Endothelial cell of umbilical vein (primary cell): Measurements from ENCODE around the gene KIDINS220. TPM values are rescaled to one million over a fixed set of nuclear protein-coding genes. Genes with fewer than 3 reads are reported as not detected.

ENCODE experiments used
- BruUV-seq: library from RNA; stranded (reverse); fragments of 400-500 nt; replicated peaks from 2 replicates; lab custom pipeline; 2021; lab: Mats Ljungman, UMichigan
- CTCF ChIA-PET: fragments of 300-600, 350-600 bp; sonication (Branson Sonifier 250); formaldehyde crosslinking; loops from one replicate; lab custom pipeline; 2021; ENCODE audit warnings: antibody characterized with exemption, inconsistent platforms; lab: Charles Lee
- POLR2A ChIA-PET: fragments of 300-600, 350-600 bp; sonication (Branson Sonifier 250); formaldehyde crosslinking; loops from one replicate; lab custom pipeline; 2021; ENCODE audit warnings: antibody characterized with exemption, inconsistent platforms; lab: Charles Lee
- DNase-seq: peaks from one replicate; pipeline ENCODE4 v3.0.0-alpha.2; 2011; ENCODE audit warnings: low read depth, low spot score
- FAIRE-seq: peaks from 2 replicates; lab custom pipeline; 2011; peaks lifted over from hg19 to GRCh38; lab: Jason Lieb, UNC
- H2AFZ ChIP-seq: 2 replicates; pipeline ENCODE4 v1.6.0; 2012; ENCODE audit warnings: low read depth, low read length, control low read depth, inconsistent platforms
- H3K27ac ChIP-seq: 2 replicates; pipeline ENCODE4 v1.5.1; 2011; ENCODE audit warnings: low read depth, mild to moderate bottlenecking, control low read depth, low read length, moderate library complexity; ENCODE audit not compliant: insufficient read depth
- H3K27me3 ChIP-seq, 2 experiments: 2 replicates each; pipeline versions ENCODE4 v1.6.0 to v1.6.1; 2011; ENCODE audit warnings: low read length in 2 of 2, mixed read lengths in 1 of 2; ENCODE audit not compliant: control insufficient read depth in 2 of 2, insufficient read depth in 2 of 2
- H3K36me3 ChIP-seq, 2 experiments: 2 replicates in 1 of 2; 3 replicates in 1 of 2; pipeline ENCODE4 v1.5.1; 2011; ENCODE audit warnings: low read length in 2 of 2, mild to moderate bottlenecking in 1 of 2, moderate library complexity in 1 of 2; ENCODE audit not compliant: control insufficient read depth in 2 of 2, insufficient read depth in 2 of 2; ENCODE audit errors: extremely low read depth in 1 of 2
- H3K4me1 ChIP-seq: 3 replicates; pipeline ENCODE4 v1.5.1; 2011; ENCODE audit warnings: mild to moderate bottlenecking, low read length; ENCODE audit not compliant: control insufficient read depth, insufficient read depth; ENCODE audit errors: extremely low read depth
- H3K4me2 ChIP-seq: 2 replicates; pipeline ENCODE4 v1.6.1; 2011; ENCODE audit warnings: low read length, control low read depth, mixed read lengths; ENCODE audit not compliant: insufficient read depth
- H3K4me3 ChIP-seq, 3 experiments: fragments of 200-600 bp in 1 of 3; sonication (generic), shearing (Covaris generic) in 1 of 3; replicated peaks in 1 of 3; 2 replicates each; pipeline ENCODE4 v1.5.1; 2011 to 2016; ENCODE audit warnings: control low read depth in 3 of 3, low read length in 3 of 3, mild to moderate bottlenecking in 2 of 3, inconsistent platforms in 1 of 3, low read depth in 1 of 3, moderate library complexity in 1 of 3; ENCODE audit not compliant: insufficient read depth in 1 of 3
- H3K79me2 ChIP-seq: 2 replicates; pipeline ENCODE4 v1.6.0; 2012; ENCODE audit warnings: low read length, inconsistent platforms; ENCODE audit not compliant: control insufficient read depth, insufficient read depth
- H3K9ac ChIP-seq: replicated peaks from 2 replicates; pipeline ENCODE3; 2011; ENCODE audit warnings: low read length, control low read depth; ENCODE audit not compliant: insufficient read depth; ENCODE audit errors: extremely low read depth
- H3K9me1 ChIP-seq: replicated peaks from 3 replicates; pipeline ENCODE4 v1.6.0; 2011; ENCODE audit warnings: mild to moderate bottlenecking, low read length; ENCODE audit not compliant: control insufficient read depth, insufficient read depth; ENCODE audit errors: extremely low read depth
- H3K9me3 ChIP-seq: replicated peaks from 2 replicates; pipeline ENCODE4 v1.5.1; 2012; ENCODE audit warnings: low read length, inconsistent platforms; ENCODE audit not compliant: control insufficient read depth, insufficient read depth
- H4K20me1 ChIP-seq: replicated peaks from 2 replicates; pipeline ENCODE3; 2011; ENCODE audit warnings: mild to moderate bottlenecking, low read length; ENCODE audit not compliant: control insufficient read depth, insufficient read depth; ENCODE audit errors: extremely low read depth
- CTCF ChIP-seq, 2 donors: IDR thresholded peaks; 1 replicate in 1 of 2; 2 replicates in 1 of 2; pipeline ENCODE4 v1.5.1; 2011; ENCODE audit warnings: low read length in 2 of 2, mild to moderate bottlenecking in 2 of 2, moderate library complexity in 2 of 2, control low read depth in 1 of 2, inconsistent platforms in 1 of 2, low read depth in 1 of 2; ENCODE audit not compliant: insufficient read depth in 1 of 2; ENCODE audit errors: extremely low read depth in 1 of 2
- EZH2 ChIP-seq: IDR thresholded peaks from 2 replicates; pipeline ENCODE4 v1.6.1; 2012; ENCODE audit warnings: borderline replicate concordance, low read depth, mild to moderate bottlenecking, moderate library complexity, low read length, inconsistent platforms; ENCODE audit not compliant: severe bottlenecking
- FOS ChIP-seq: IDR thresholded peaks from 2 replicates; pipeline ENCODE4 v1.6.1; 2011; ENCODE audit warnings: mild to moderate bottlenecking, low read length, moderate library complexity, borderline replicate concordance; ENCODE audit not compliant: insufficient read depth
- GATA2 ChIP-seq: IDR thresholded peaks from 2 replicates; pipeline ENCODE4 v1.7.0; 2011; ENCODE audit warnings: low read depth, mild to moderate bottlenecking, moderate library complexity, mixed read lengths, low read length; ENCODE audit not compliant: insufficient read length, insufficient read depth
- JUN ChIP-seq: IDR thresholded peaks from 2 replicates; pipeline ENCODE4 v1.6.1; 2011; ENCODE audit warnings: borderline replicate concordance, low read depth; ENCODE audit not compliant: insufficient read length, insufficient read depth
- MAX ChIP-seq: IDR thresholded peaks from 2 replicates; pipeline ENCODE4 v1.6.1; 2011; ENCODE audit not compliant: insufficient read depth, insufficient read length
- MYC ChIP-seq: IDR thresholded peaks from one replicate; pipeline ENCODE4 v1.6.1; 2011; ENCODE audit warnings: mild to moderate bottlenecking, low read depth, low read length
- POLR2A ChIP-seq: IDR thresholded peaks from 2 replicates; pipeline ENCODE4 v1.6.1; 2012; ENCODE audit warnings: low read depth, mild to moderate bottlenecking, control low read depth, low read length
- POLR2AphosphoS5 ChIP-seq: IDR thresholded peaks from 2 replicates; pipeline ENCODE4 v1.6.1; 2012; ENCODE audit warnings: low read depth, mild to moderate bottlenecking, control low read depth, low read length, moderate library complexity; ENCODE audit not compliant: insufficient read depth
- dilution Hi-C: fragments of 300-500 bp; cut with MboI; formaldehyde crosslinking; loops from one replicate; pipeline ENCODE4 v1.15.0; 2019; ENCODE audit warnings: low sequenced_read_pairs; ENCODE audit not compliant: extremely low pct_ligation_motif_present
- intact Hi-C: fragments of 100-400 bp; cut with micrococcal nuclease; formaldehyde crosslinking; loops from one replicate; pipeline ENCODE4 v1.10.0; 2022
- polyA plus RNA-seq, 4 experiments: library from polyadenylated mRNA; depleted of rRNA in 3 of 4; stranded (reverse) in 3 of 4; unstranded in 1 of 4; fragments of >200 nt; gene quantifications; 2 replicates each; pipeline versions ENCODE4 v1.2.1 to v1.2.3, GENCODE V29; 2011 to 2012; ENCODE audit warnings: missing spikeins in 1 of 4
- total RNA-seq: library from RNA; stranded (reverse); gene quantifications from 2 replicates; pipeline ENCODE4 v1.2.3, GENCODE V29; 2021

The KIDINS220 gene
- total and polyA plus RNA-seq, 2 donors (not counting 3 experiments of a cell fraction or from before 2014, with no cell fraction given), result 33.9 to 41.3 TPM

- no peaks in the 10 kb centered on the region for H3K4me1 ChIP-seq
- no peak overlapping the region for H3K27ac ChIP-seq
- no peaks in the 10 kb centered on the region for H3K9me1 ChIP-seq
- no TSS peak for BruUV-seq
- H3K9ac ChIP-seq, result no peak overlapping the region
- ChIA-PET POLR2A (no interaction called here), CTCF (no interaction called here)
- no peaks in the 10 kb centered on the region for H3K79me2 ChIP-seq
- H2AFZ ChIP-seq, result no peak overlapping the region
- intact Hi-C loops (no loop called here), dilution Hi-C loops (no loop called here)
- H3K36me3 ChIP-seq, result peaks cover 8 to 14% of the 10 kb centered on the region in 2 experiments
- DNase-seq, result no peak
- no peak overlapping the region for H3K4me3 ChIP-seq
- no peaks in the 10 kb centered on the region for H3K9me3 ChIP-seq
- FAIRE-seq, result no peak
- H3K27me3 ChIP-seq, result no peaks in the 10 kb centered on the region
- H4K20me1 ChIP-seq, result no peaks in the 10 kb centered on the region
- H3K4me2 ChIP-seq, result no peak overlapping the region
- TF ChIP-seq EZH2, result no peak
- TF ChIP-seq POLR2A, result no peak
- no peak for TF ChIP-seq JUN
- TF ChIP-seq CTCF (IDR thresholded peaks at IDR 0.05; ENCODE audit: extremely low read depth in 1 of 2, insufficient read depth in 1 of 2, low read depth in 1 of 2, low read length in 2 of 2), result no peak
- no peak for TF ChIP-seq MAX
- no peak for TF ChIP-seq FOS
- TF ChIP-seq MYC, result no peak
- no peak for TF ChIP-seq GATA2
- TF ChIP-seq POLR2AphosphoS5, result no peak
Observed at GRCh38 chr2:8774371-8774770, 63.0 kb downstream of the KIDINS220 start.
